Measurements from ENCODE around the gene FBXW8. TPM values are rescaled to one million over a fixed set of nuclear protein-coding genes. Genes with fewer than 3 reads are reported as not detected.

FBXW8 gene
- total and polyA plus RNA-seq, 2 donors (not counting 1 experiment from before 2014, with no cell fraction given) = 12.1 to 23.5 TPM

- no peak overlapping the region for H3K4me3 Mint-ChIP-seq
- Histone ChIP-seq H3K4me1 (ENCODE audit: control insufficient read depth in 2 of 2, insufficient read depth in 2 of 2, low read length in 2 of 2) (peaks cover 14 to 22% of the 10 kb centered on the region in 2 donors), H3K9ac (ENCODE audit: low read length) (no peak overlapping the region), H3K27me3 (replicated peaks in 1 of 4; ENCODE audit: control extremely low read depth in 1 of 4, control insufficient read depth in 3 of 4, insufficient read depth in 4 of 4, low read length in 3 of 4) (no peaks in the 10 kb centered on the region), H3K9me3 (ENCODE audit: control extremely low read depth in 1 of 3, control insufficient read depth in 2 of 3, insufficient read depth in 1 of 3, low read length in 2 of 3) (no peaks in the 10 kb centered on the region), H3K27ac (ENCODE audit: low read length in 2 of 2) (no peak overlapping the region), H4K20me1 (ENCODE audit: control insufficient read depth, insufficient read depth, low read length, poor library complexity, severe bottlenecking) (no peaks in the 10 kb centered on the region), H3K4me3 (ENCODE audit: control extremely low read depth in 1 of 5, extremely low read depth in 1 of 5, insufficient read depth in 1 of 5, low read depth in 2 of 5, low read length in 4 of 5) (no peak overlapping the region), H3K79me2 (ENCODE audit: control insufficient read depth, insufficient read depth, low read length) (no peaks in the 10 kb centered on the region), H3K4me2 (replicated peaks; ENCODE audit: low read depth, low read length, poor library complexity, severe bottlenecking) (no peak overlapping the region), H3K36me3 (replicated peaks in 1 of 2; ENCODE audit: control extremely low read depth in 1 of 2, control insufficient read depth in 1 of 2, extremely low read depth in 1 of 2, insufficient read depth in 2 of 2, low read length in 1 of 2) (no peaks in the 10 kb centered on the region), H2AFZ (ENCODE audit: insufficient read depth, low read depth, low read length, poor library complexity, severe bottlenecking) (no peak overlapping the region)
- H3K4me1 Mint-ChIP-seq = peaks cover 18% of the 10 kb centered on the region
- ATAC-seq (ENCODE audit: low read depth) (no peak), DNase-seq (no peak)
- H3K27ac Mint-ChIP-seq = no peak overlapping the region
- 90% methylated on average over 7 of the region's 10 CpGs for WGBS (ENCODE audit: insufficient coverage)
- CTCF ChIA-PET = interaction anchor here (1.1 kb wide), 1 partner anchor 8 kb away, joined by 3 read pairs; no protein-coding TSS in a partner anchor
- POLR2A ChIA-PET = no interaction called here
- TF ChIP-seq CTCF (IDR thresholded peaks at IDR 0.05) = no peak
- TF ChIP-seq EZH2 (IDR thresholded peaks at IDR 0.05; ENCODE audit: borderline replicate concordance, insufficient read depth, low read depth, low read length, poor library complexity, severe bottlenecking) = no peak
- H3K27me3 Mint-ChIP-seq = no peaks in the 10 kb centered on the region
- intact Hi-C loops (cut with micrococcal nuclease) = no loop called here
- H3K9me3 Mint-ChIP-seq (ENCODE audit: insufficient read depth) = no peaks in the 10 kb centered on the region
Observed at GRCh38 chr12:117067016-117067415, 156.3 kb downstream of the FBXW8 start.

- Histone ChIP-seq H3K36me3 (replicated peaks in 1 of 2; ENCODE audit: control extremely low read depth in 1 of 2, control insufficient read depth in 1 of 2, extremely low read depth in 1 of 2, insufficient read depth in 2 of 2, low read length in 1 of 2) (no peaks in the 10 kb centered on the region), H3K27me3 (replicated peaks in 1 of 4; ENCODE audit: control extremely low read depth in 1 of 4, control insufficient read depth in 3 of 4, insufficient read depth in 4 of 4, low read length in 3 of 4) (no peaks in the 10 kb centered on the region), H3K4me3 (ENCODE audit: control extremely low read depth in 1 of 5, extremely low read depth in 1 of 5, insufficient read depth in 1 of 5, low read depth in 2 of 5, low read length in 4 of 5) (no peak overlapping the region), H4K20me1 (ENCODE audit: control insufficient read depth, insufficient read depth, low read length, poor library complexity, severe bottlenecking) (no peaks in the 10 kb centered on the region), H3K4me1 (ENCODE audit: control insufficient read depth in 2 of 2, insufficient read depth in 2 of 2, low read length in 2 of 2) (peaks cover 12 to 20% of the 10 kb centered on the region in 2 donors), H3K9me3 (ENCODE audit: control extremely low read depth in 1 of 3, control insufficient read depth in 2 of 3, insufficient read depth in 1 of 3, low read length in 2 of 3) (no peaks in the 10 kb centered on the region), H2AFZ (ENCODE audit: insufficient read depth, low read depth, low read length, poor library complexity, severe bottlenecking) (no peak overlapping the region), H3K4me2 (replicated peaks; ENCODE audit: low read depth, low read length, poor library complexity, severe bottlenecking) (no peak overlapping the region), H3K79me2 (ENCODE audit: control insufficient read depth, insufficient read depth, low read length) (no peaks in the 10 kb centered on the region), H3K27ac (ENCODE audit: low read length in 2 of 2) (no peak overlapping the region), H3K9ac (ENCODE audit: low read length) (no peak overlapping the region)
- no peaks in the 10 kb centered on the region for H3K9me3 Mint-ChIP-seq (ENCODE audit: insufficient read depth)
- ATAC-seq (ENCODE audit: low read depth) = no peak
- no peak overlapping the region for H3K4me3 Mint-ChIP-seq
- peaks cover 16% of the 10 kb centered on the region for H3K4me1 Mint-ChIP-seq
- 87% methylated on average over 3 of the region's 3 CpGs for WGBS (ENCODE audit: insufficient coverage)
- H3K27ac Mint-ChIP-seq = no peak overlapping the region
- TF ChIP-seq EZH2 (IDR thresholded peaks at IDR 0.05; ENCODE audit: borderline replicate concordance, insufficient read depth, low read depth, low read length, poor library complexity, severe bottlenecking) = no peak
- no peak for TF ChIP-seq CTCF (IDR thresholded peaks at IDR 0.05)
- H3K27me3 Mint-ChIP-seq = no peaks in the 10 kb centered on the region
- ChIA-PET POLR2A (no interaction called here), CTCF (no interaction called here)
- DNase-seq = no peak
- intact Hi-C loops (cut with micrococcal nuclease) = no loop called here
Observed at GRCh38 chr12:117067638-117068037, 156.9 kb downstream of the FBXW8 start.
